K562 (cell line): ENCODE measurements around the gene ATXN1. TPM values are rescaled to one million over a fixed set of nuclear protein-coding genes. Genes with fewer than 3 reads are reported as not detected.
A peak's percentile ranks its signal among the peaks of the same experiment; 100 is the strongest.

Experiments used
- CREBBP ChIP-seq: IDR thresholded peaks from one replicate; pipeline ENCODE4 v1.6.1; 2012; ENCODE audit warnings: low read depth, mild to moderate bottlenecking, control low read depth, inconsistent platforms, low read length
- GATAD2B ChIP-seq: fragments of 450-650 bp; IDR thresholded peaks from 2 replicates; pipeline ENCODE4 v1.6.1; 2017; ENCODE audit warnings: mild to moderate bottlenecking, borderline replicate concordance
- ILF3 ChIP-seq: fragments of 450-650 bp; IDR thresholded peaks from 2 replicates; pipeline ENCODE4 v1.6.1; 2018; ENCODE audit warnings: antibody characterized with exemption, mild to moderate bottlenecking, moderate library complexity, borderline replicate concordance
- NR3C1 ChIP-seq: sonication (generic); formaldehyde crosslinking; IDR thresholded peaks from 2 replicates; pipeline ENCODE4 v1.8.1; 2022; ENCODE audit warnings: missing genetic modification reagents
- POLR3G ChIP-seq: IDR thresholded peaks from 2 replicates; pipeline ENCODE4 v1.6.1; 2011; ENCODE audit not compliant: insufficient read length, insufficient replicate concordance; ENCODE audit errors: extremely low read depth
- PRDM10 ChIP-seq: fragments of 450-650 bp; IDR thresholded peaks from 2 replicates; pipeline ENCODE4 v1.6.1; 2018; ENCODE audit not compliant: partially characterized antibody
- RBM14 ChIP-seq: fragments of 200-400 bp; formaldehyde crosslinking; IDR thresholded peaks from 2 replicates; pipeline ENCODE4 v1.6.1; 2018; ENCODE audit warnings: low read depth, mild to moderate bottlenecking, low read length, moderate library complexity, borderline replicate concordance; ENCODE audit not compliant: insufficient read depth
- SMAD4 ChIP-seq: fragments of 250-450 bp; sonication (Bioruptor Pico); conservative IDR thresholded peaks from 2 replicates; pipeline ENCODE4 v1.8.0; 2021; ENCODE audit warnings: inconsistent platforms, mild to moderate bottlenecking, moderate library complexity
- TCF3 ChIP-seq: sonication (generic); formaldehyde crosslinking; IDR thresholded peaks from 2 replicates; pipeline ENCODE4 v1.4.0; 2020; ENCODE audit warnings: mild to moderate bottlenecking, missing genetic modification reagents
- ZNF140 ChIP-seq: fragments of 250-450 bp; sonication (Bioruptor Pico); IDR thresholded peaks from 2 replicates; pipeline ENCODE4 v1.8.0; 2021; ENCODE audit warnings: moderate library complexity, mild to moderate bottlenecking, inconsistent platforms
- ZNF277 ChIP-seq: fragments of 250-450 bp; sonication (Bioruptor Pico); IDR thresholded peaks from 2 replicates; pipeline ENCODE4 v1.8.0; 2022; ENCODE audit warnings: inconsistent platforms, mild to moderate bottlenecking, moderate library complexity, borderline replicate concordance
- polyA plus RNA-seq, 8 experiments: library from polyadenylated mRNA; depleted of rRNA in 4 of 8; stranded (reverse) in 5 of 8; unstranded in 3 of 8; fragments of >200 nt; fragmentation: Nextera tagmentation in 2 of 8; fragmentation: Illumina TruSeq in 1 of 8; extraction: Ambion mirVana in 2 of 8; extraction: Trizol in 1 of 8; gene quantifications; 2 replicates each; pipeline versions ENCODE4 v1.2.1 to v1.2.3, GENCODE V29; 2011 to 2014; ENCODE audit warnings: inconsistent platforms in 1 of 8, missing spikeins in 1 of 8
- total RNA-seq, 7 experiments: library from RNA; depleted of rRNA in 6 of 7; stranded (reverse); fragments of >200 nt in 6 of 7; fragmentation: Illumina TruSeq in 2 of 7; extraction: Trizol in 2 of 7; gene quantifications; 2 replicates each; pipeline versions ENCODE4 v1.2.1 to v1.2.3, GENCODE V29; 2011 to 2021; ENCODE audit warnings: low replicate concordance in 1 of 7
- TF ChIP-seq, protein P1 (sequence below): fragments of 250-450 bp; sonication (Bioruptor Pico); IDR thresholded peaks from 2 replicates; pipeline ENCODE4 v1.8.0; 2021; ENCODE audit warnings: mild to moderate bottlenecking, moderate library complexity
- TF ChIP-seq, protein P2 (sequence below): fragments of 450-650 bp; formaldehyde crosslinking; IDR thresholded peaks from 2 replicates; pipeline ENCODE4 v1.4.0; 2022; ENCODE audit warnings: missing genetic modification characterization

Gene ATXN1
- total and polyA plus RNA-seq, 9 of the 15 experiments (the other 6 are each of a cell fraction or from before 2014, with no cell fraction given): under 0.01 to 1.2 (median 0.58) TPM

- TF ChIP-seq CREBBP (no peak), NR3C1 (CRISPR knock-in tag) (no peak), PRDM10 (no peak), GATAD2B (no peak), TCF3 (peak; percentile 63), ZNF140 (CRISPR knock-in tag) (no peak), RBM14 (no peak), ZNF277 (no peak), SMAD4 (CRISPR knock-in tag) (peak; percentile 77), ILF3 (no peak), POLR3G (no peak)
- TF ChIP-seq, protein P1, sequence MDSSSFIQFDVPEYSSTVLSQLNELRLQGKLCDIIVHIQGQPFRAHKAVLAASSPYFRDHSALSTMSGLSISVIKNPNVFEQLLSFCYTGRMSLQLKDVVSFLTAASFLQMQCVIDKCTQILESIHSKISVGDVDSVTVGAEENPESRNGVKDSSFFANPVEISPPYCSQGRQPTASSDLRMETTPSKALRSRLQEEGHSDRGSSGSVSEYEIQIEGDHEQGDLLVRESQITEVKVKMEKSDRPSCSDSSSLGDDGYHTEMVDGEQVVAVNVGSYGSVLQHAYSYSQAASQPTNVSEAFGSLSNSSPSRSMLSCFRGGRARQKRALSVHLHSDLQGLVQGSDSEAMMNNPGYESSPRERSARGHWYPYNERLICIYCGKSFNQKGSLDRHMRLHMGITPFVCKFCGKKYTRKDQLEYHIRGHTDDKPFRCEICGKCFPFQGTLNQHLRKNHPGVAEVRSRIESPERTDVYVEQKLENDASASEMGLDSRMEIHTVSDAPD (CRISPR knock-in tag): no peak
- TF ChIP-seq, protein P2, sequence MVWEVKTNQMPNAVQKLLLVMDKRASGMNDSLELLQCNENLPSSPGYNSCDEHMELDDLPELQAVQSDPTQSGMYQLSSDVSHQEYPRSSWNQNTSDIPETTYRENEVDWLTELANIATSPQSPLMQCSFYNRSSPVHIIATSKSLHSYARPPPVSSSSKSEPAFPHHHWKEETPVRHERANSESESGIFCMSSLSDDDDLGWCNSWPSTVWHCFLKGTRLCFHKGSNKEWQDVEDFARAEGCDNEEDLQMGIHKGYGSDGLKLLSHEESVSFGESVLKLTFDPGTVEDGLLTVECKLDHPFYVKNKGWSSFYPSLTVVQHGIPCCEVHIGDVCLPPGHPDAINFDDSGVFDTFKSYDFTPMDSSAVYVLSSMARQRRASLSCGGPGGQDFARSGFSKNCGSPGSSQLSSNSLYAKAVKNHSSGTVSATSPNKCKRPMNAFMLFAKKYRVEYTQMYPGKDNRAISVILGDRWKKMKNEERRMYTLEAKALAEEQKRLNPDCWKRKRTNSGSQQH: no peak
These were observed 483.9 kb downstream of the ATXN1 start (continued) for GRCh38 chr6:16277101-16277981.
